ENCODE measurements around the gene NEMP2. TPM values are rescaled to one million over a fixed set of nuclear protein-coding genes. Genes with fewer than 3 reads are reported as not detected.
A peak's percentile ranks its signal among the peaks of the same experiment; 100 is the strongest.

NEMP2 gene
- total RNA-seq, 1 donor from 2014 or later: 3.8 TPM

DNA sequence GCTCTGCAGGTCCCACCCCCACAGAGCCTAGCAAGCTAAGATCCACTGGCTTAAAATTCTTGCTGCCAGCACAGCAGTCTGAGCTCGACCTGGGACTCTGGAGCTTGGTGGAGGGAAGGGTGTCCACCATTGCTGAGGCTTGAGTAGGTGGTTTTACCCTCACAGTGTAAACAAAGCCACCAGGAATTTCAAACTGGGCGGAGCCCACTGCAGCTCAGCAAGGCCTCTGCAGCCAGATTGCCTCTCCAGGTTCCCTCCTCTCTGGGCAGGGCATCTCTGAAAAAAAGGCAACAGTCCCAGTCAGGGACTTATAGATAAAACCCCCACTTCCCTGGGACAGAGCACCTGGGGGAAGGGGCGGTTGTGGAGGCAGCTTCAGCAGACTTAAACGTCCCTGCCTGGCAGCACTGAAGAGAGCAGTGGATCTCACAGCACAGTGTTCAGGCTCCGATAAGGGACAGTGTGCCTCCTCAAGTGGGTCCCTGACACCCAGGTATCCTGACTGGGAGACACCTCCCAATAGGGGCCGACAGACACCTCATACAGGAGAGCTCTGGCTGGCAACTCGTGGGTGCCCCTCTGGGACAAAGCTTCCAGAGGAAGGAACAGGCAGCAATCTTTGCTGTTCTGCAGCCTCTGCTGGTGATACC is 20.0 kb upstream of the NEMP2 start:
- no peak for ATAC-seq

DNA sequence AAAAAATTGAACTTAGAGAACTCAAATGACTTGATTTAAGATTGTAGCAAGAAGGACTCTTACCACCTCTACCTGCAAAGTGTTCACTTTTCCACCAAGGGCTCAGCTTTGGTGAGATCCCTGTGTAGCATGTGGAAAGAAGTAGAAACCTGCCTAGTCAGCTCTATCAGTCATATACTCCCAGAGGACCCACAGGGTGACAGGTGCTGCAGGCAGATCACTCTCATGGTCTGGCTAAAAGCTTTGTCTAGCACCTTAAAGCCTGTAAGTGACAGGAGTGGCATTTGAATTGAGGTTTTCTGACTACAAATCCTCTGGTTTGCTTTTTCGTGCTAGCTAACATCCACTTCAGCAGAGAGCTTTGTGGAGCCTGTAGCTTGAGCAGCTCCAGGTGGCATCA is 18.7 kb upstream of the NEMP2 start:
- ATAC-seq: no peak

DNA sequence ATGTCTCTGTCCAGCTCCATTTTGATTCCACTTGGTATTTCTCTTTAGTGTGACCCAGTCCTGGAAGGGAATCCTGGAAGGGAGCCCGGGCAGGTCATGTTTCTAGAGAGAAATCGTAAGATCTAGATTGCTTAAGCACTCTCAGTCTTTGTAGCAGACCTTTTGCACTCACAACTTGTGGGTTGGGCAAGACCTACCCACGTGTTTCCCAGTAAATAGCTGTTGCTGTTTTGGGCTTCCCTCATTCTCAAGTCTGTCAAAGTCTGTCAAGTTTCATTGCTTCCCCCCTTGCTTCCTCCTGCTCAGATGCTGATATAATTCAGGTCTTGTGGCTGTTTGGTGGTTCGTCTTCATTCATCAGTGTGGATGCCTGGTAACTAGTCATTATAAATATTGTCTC is 17.4 kb upstream of the NEMP2 start:
- no peak for ATAC-seq

DNA sequence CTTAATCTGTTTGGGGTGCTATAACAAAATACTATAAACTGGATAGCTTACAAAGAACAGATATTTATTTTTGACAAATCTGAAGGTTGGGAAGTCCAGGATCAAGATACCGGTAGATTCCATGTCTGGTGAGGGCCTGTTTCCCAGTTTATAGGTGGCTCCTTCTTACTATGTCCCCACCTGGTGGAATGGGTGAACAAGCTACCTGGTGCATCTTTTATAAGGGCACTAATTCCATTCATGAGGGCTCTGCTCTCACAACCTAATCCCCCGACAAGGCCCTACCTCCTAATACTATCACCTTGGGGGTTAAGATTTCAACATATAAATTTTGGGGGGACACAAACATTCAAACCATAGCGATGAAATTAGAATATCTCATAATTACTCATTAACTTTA is 15.6 kb upstream of the NEMP2 start:
- no peak for ATAC-seq

DNA sequence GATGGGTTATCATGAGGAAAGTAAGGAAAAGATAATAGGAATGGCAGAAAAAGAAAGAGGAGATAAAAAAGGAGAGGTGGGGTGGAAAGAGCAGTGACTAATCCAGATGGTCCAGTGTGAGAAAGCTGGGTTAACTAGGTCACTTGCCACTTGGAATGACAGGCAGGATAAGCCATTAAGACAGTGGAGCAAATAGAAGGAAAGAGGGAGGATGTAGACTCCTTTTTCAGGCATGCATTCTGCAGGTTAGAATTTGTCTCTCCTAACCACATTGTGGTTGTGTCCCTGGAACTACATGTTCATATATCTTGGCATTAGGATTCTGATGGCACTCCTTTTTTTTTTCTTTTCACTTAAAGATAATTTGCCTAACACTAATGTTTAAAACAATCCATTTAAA is 13.4 kb upstream of the NEMP2 start:
- ATAC-seq: no peak

DNA sequence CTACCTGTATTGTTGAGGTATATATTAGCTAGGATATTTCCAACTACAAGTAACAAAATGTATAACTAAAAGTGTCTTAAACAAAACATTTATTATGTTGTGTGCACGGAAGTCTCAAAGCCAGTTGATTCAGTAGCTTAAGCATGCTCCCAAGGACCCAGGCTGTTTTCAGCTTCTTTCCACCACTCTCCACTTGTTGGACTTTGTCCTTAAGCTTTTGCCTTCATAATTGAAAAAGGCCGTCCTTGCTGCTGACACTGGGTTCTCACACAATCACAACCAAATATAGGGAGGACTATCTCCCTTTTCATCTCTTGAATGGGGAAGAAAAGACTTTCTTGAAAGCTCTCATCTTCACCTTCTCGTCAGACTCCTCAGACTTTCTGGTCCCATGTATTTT is 12.2 kb upstream of the NEMP2 start:
- ATAC-seq: no peak

DNA sequence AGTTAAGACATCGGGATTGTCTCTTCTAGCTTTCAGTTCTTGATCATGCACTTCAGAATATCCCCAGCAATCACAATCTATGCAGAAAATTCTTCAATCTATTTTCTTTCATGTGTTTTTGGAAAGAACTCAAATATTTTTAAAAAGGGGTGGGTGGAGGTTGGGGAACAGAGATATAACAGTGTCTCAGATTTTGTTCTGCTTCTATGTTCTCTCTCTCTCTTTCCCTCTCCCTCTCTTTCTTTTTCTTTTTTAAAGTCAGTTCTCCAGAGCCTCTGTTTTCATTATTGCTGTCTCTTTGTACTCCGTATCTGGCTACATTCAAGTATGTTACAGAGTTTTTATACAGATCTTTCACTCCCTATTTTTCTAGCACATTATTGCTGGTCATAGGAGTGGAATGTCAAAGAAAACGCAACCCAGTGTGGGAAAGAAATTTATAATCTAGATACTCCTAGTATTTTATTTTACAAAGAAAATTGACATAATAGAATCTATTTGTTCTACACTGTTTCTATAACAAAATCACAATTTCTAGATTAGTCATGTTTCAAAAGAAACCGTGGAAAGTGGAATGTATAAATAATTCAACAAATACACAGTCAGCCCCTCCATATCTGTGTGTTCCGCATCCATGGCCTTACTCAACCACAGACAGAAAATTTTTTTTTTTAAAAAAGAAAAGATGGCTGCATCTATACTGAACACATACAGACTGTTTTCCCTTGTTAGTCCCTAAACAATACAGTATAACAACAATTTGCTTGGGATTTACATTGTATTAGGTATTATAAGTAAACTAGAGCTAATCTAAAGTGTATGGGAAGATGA is 11.2 kb upstream of the NEMP2 start:
- ATAC-seq: no peak

DNA sequence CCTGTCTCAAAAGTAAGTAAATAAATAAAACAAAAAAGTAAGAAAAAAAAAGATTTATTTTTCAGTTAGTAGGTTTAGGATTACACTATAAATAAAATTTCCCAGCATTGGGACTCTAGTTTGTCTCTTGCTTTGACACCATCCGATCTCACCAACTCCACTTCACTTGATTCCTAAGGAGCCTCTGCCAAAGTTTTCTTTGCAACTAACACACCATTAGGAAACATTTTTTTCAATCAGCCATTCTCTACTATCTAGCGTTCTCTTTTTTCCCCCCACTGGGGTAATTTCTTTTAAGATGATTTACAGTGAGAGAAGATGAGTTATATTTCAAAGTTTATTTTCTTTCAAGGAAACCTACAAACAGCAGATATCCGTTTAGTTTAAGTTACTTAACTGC is 10.6 kb upstream of the NEMP2 start:
- no peak for ATAC-seq

DNA sequence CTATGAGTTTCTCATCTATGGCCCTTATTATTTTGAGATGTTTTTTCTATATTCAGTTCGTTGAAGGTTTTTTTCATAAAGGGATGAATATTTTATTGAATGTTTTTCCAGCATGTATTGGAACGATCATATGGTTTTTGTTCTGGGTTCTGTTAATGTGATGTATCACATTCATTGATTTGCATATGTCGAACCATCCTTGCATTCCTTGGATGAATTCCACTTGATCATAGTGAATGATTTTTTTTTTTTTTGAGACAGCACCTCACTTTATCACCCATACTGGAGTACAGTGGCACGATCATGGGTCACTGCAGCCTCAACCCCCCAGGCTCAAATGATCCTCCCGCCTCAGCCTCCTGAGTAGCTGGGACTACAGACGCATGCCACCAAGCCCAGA is 5.5 kb upstream of the NEMP2 start:
- ATAC-seq: no peak

DNA sequence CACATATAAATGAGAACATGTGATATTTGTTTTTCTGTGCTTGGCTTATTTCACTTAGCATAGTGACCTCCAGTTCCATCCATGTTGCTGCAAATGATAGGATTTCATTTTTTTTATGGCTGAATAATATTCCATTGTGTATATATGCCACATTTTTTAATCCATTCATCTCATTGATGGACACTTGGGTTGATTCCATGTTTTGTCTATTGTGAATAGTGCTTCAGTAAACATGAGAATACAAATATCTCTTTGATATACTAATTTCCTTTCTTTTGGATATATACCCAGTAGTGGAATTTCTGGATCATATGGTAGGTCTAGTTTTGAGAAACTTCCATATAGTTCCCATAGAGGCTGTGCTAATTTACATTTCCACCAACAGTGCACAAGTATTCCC is 3.7 kb upstream of the NEMP2 start:
- ATAC-seq: no peak

DNA sequence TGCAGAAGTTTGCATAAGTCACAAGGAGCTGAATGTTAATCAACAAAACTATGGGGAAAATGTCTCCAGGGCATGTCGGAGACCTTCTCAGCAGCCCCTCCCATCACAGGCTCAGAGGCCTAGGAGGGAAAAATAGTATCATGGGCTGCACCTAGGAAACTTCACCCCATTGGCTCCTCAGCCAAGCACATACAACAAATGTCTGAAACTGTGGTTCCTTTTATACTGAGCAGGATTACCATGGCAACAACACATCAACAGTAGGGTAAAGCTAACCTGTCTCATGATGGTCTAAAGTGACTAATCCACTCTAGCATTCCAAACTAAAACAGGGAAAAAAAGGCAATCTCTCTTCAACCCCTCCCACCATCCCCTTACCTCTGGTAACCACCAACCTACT is 3.2 kb upstream of the NEMP2 start:
- no peak for ATAC-seq

DNA sequence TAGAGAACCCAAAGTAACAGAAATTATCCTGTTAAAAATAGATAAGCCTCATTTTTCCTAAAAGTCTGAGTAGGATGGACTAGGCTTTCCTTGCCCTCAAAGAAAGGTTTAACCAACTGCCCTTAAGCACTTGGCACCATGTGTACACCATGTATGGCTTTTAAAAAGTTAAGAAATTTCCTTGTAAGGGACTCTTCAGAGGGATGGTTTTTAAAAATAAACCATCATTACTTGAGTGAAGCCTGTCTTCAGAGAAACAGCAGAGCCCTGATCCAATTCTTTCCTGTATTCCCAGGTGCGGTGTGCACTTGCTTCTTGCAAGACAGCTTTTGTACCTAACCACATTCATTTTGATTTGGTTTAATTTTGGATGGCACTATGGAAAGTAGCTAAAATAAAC is 1.1 kb upstream of the NEMP2 start:
- no peak for ATAC-seq

DNA sequence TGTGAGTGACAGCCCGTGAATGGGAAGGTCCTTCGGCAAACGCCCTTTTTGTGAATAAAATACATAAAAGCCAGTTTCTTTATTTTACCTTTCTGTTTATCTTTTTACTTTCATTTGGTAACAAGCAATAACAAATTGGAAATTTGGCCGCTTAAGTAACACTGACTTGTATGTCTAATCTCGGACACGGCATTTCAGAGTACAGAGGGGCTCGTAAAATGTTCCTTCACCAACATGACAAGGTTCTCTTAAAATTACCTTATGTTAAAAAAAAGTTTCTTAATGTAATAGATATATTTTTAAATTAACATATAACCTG is 558 bp upstream of the NEMP2 start:
- ATAC-seq: no peak

DNA sequence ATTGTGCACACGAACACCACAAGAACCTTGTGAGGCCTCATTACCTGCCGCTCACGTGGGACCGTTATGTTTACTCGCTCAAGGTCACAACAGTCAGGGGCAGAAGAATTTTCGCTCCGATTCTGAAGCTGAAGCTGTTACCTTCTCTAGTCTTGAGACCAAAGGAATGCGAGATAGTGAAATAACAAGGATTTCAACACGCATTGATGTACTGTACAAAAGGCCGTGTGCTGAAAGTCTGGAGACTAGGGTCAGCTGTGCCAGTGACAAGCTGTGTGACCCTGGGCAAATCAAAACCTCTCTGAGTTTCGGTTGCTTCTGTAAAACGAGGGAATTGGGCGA is 583 bp downstream of the NEMP2 start:
- peak; percentile 32 for ATAC-seq

DNA sequence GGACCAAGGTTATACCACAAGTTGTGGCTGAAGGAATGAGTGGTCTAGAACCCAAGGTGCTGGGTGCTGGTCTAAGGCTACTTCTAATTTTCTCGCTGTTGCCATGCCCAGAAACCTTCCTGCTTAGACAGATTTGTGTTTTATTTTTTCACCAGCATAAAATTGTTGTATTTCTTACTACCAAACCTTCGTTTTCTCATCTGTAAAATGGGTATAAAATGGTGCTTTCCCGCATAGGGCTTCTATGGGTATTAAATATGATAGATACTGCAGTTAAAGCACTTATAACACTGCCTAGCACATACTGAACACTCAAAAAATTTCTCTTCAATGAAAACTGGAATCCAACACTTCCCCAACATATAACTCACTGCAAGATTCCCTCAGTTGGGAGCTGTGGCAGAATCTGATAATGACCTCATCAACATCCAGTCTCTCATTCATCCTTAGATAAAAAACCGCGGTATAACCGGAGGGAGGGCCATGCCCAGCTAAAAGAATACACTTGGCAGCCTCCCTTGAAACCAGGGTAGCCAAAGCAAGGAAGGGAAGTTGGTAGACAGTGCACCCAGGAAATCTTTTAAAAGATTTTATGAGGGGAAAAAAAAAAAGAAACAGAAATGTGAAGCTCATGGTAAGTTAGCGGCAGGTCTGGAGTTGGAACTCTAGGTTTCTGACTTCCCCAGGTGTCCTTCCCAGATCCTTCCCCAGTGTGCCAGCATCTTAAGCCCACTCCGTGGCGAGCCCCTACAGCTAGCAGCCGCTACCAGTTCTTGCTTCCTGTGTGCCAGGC is 1.2 kb downstream of the NEMP2 start:
- ATAC-seq: no peak

DNA sequence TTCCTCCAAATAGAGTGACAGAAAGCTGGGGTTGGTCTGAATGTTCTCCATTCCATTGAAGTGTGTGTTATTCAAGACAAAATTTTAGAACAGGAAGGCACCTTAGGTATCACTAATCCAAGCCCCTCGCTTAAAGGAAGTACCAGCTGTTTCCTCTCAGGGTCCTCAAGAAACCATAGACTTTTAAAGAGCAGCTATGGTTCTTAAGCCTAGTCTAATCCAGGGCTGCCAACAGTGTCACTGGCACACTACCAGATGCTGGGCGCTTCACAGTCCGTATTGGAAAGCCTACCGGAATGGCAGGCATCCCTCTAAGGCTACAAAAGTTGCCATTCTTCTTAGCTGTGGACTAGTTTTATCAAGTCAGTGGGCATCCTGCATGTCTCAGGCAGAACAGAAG is 1.9 kb downstream of the NEMP2 start:
- no peak for ATAC-seq

DNA sequence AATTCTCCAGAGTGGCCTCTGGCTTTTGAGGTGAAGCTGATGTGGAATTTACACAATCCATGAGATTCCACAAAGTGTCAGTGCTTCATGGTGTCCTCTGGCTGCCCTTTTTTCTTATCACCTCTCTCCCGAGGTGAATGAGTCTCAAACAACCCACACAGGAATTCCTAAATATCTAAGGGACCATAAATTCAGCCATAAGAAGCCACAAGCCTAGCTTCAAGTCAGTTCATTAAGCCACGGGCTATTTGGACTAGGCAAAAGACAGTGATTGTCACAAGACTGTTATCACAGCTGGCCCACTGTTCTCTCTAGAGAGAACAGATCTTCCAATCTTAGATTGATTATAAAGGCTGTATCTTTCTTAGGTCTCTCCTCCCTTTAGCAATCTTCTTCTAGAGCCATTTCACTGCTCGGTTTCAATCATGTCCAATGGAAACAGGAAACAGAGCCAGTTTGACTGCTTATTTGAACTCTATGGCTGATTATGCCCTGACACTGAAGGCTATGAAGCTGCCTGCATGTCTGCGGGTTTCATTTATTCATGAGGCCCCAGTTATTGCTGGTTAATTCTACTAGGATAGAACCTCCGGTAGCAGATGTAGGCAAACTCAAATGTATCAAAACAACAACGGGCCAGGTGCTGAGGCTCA is 4.1 kb downstream of the NEMP2 start:
- ATAC-seq: no peak

DNA sequence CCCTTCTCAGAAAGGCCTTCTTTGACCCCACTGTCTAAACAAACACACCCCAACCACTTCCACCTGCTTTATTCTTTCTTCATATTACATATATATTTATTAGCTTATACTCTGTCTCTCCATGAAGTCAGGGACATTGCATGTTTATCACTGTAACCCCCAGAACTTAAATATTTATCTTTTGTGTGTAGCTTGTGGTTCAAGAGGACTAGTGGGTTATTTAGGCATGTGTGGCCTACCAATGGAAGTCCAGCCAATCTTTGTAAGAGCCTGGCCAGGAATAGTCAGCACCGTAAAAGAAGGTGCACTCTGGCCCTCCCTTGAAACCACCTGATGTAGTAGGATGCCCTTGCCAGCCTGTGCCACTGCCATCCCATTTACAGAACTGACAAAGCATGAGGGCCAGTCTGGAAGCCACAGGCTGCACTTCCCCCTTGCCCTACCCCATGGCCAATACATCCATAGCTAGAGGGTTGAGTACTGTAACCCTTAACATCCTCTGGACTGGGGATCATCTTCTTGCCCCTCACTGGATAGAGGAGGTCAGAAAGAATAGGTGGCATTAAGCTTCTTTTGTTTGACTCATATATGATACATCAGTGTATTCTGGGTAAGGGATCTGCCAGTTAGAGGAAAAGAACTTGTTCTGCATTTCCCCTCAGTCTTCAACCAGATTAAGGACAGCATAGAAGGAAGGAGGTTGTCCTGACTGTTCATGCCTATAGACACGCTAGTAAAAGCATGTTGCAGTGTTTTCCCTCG is 4.9 kb downstream of the NEMP2 start:
- peak; percentile 38 for ATAC-seq

DNA sequence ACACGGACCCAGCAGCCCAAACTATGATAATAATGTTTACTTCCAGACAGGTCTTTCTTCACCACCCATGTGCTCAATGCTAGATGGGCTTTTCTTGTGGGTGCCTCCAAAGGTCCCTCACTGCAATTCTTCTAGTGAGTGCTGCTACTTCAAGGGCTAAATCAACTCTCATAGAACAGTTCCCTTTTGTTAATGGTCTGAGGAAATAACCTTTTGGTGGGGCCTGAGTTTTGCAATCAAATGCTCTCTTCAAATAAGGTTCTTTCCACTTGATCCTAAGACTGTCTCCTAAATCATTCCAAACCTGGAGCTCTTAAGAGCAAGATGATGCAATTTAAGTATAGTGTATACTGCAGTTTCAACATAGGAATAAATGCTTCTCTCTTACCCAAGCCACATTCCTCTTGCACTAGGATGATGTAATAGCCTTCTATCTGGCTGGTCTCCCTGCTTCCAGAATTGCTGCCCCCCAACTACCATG is 6.0 kb downstream of the NEMP2 start:
- peak; percentile 56 for ATAC-seq

DNA sequence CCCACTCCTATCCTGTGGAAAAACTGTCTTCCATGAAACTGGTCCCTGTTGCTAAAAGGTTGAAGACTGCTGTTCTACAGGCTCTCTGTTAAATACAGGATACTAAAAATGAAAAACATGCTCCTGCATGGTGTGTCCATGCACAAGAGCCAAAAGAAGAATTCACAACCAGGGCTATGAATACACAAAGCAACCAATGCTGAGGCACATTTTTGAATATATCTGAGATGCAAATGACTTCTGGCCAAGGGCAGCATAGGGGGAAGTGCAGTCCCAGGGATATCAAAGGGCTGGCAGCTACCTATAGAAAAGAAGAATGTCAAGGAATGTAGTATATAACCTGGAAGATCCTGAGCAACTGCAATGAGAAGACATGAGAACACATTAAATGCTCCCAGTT is 6.6 kb downstream of the NEMP2 start:
- no peak for ATAC-seq

DNA sequence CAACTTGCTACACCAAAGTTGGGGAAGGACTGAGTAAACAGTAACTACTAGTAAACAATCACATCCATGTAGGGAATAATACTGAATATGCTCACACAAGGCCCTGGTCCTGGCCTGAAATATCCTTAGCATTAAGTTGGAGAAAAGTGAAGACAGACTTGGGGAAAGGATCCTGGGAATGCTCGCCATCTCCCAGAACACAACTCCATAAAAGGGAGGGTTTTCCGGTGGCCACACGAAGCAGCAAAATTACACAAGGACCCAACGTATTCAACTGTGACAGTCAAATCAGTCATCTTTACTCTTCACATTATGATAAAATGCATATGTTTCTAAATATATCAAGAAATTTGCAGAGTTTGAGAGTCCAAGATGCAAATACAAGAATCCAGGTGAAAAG is 7.3 kb downstream of the NEMP2 start:
- no peak for ATAC-seq

DNA sequence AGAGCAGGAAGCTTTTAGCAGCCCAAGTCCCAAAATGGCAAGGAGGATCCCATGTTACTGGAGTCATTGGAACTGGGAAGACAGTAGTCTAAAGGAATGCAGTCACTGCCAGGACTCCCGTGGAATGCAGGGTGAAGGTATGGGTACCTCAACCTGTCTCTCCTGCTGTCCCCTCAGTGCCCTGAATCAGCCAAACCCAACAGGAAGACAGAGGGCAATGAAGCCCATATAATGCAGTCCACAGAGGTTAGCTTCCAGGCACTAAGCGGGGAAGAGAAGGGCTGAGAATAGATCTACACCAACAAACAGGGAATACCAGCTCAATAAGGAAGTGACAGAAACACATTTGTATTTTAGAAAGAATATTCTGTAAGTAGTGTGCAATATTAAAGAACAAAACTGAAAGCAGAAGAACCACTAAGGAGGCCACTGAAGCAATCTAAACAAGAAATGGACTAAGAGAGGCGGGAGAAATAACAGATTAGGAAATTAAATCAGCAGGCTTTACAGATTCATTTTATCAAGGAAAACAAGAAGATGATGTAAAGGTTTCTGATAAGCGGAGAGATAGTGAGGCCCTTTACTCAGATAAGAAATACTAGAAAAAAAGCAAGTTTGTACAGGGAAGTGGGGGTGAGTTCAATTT is 8.3 kb downstream of the NEMP2 start:
- ATAC-seq: no peak

Measured in esophagus mucosa (tissue), 1 donor.